Mesothelial cell of epicardium (in vitro differentiated cells): Measurements from ENCODE around the gene MLLT10. TPM values are rescaled to one million over a fixed set of nuclear protein-coding genes. Genes with fewer than 3 reads are reported as not detected.

Source experiments
- DNase-seq, 2 experiments: peaks; one replicate each; pipeline ENCODE4 v3.0.0; 2021; ENCODE audit warnings: low spot score in 2 of 2; ENCODE audit not compliant: unreplicated experiment in 2 of 2
- H3K27ac Mint-ChIP-seq: 2 replicates; pipeline ENCODE4 v1.8.0; 2021; ENCODE audit warnings: mixed read lengths
- H3K27me3 Mint-ChIP-seq: 2 replicates; pipeline ENCODE4 v1.8.0; 2021; ENCODE audit warnings: low read depth, mixed read lengths
- H3K36me3 Mint-ChIP-seq: 2 replicates; pipeline ENCODE4 v1.8.0; 2021; ENCODE audit warnings: mixed read lengths
- H3K4me1 Mint-ChIP-seq: 2 replicates; pipeline ENCODE4 v1.8.0; 2021; ENCODE audit warnings: mixed read lengths
- H3K4me3 Mint-ChIP-seq: 2 replicates; pipeline ENCODE4 v1.8.0; 2021; ENCODE audit warnings: mild to moderate bottlenecking, moderate library complexity, mixed read lengths
- H3K9me3 Mint-ChIP-seq: 2 replicates; pipeline ENCODE4 v1.8.0; 2021; ENCODE audit warnings: mixed read lengths
- CTCF ChIP-seq: fragments of 200-600 bp; sonication (generic); IDR thresholded peaks from one replicate; pipeline ENCODE4 v1.5.0; 2021; ENCODE audit warnings: antibody characterized with exemption; ENCODE audit not compliant: unreplicated experiment
- total RNA-seq: library from RNA; stranded (reverse); gene quantifications from 3 replicates; pipeline ENCODE4 v1.2.1, GENCODE V29; 2021

MLLT10 gene
- total RNA-seq, 1 donor from 2014 or later, result 62.5 TPM

GRCh38 chr10:21530168-21530567, 3.9 kb upstream of the MLLT10 start:
- Mint-ChIP-seq H3K27ac (no peak overlapping the region), H3K27me3 (no peaks in the 10 kb centered on the region), H3K9me3 (no peaks in the 10 kb centered on the region), H3K36me3 (no peaks in the 10 kb centered on the region), H3K4me3 (no peak overlapping the region), H3K4me1 (peaks cover 39% of the 10 kb centered on the region)
- TF ChIP-seq CTCF, result no peak
- DNase-seq, result no peak

GRCh38 chr10:21530641-21531040, 3.4 kb upstream of the MLLT10 start:
- H3K4me1 Mint-ChIP-seq, result peaks cover 40% of the 10 kb centered on the region
- H3K27ac Mint-ChIP-seq, result no peak overlapping the region
- TF ChIP-seq CTCF, result no peak
- no peaks in the 10 kb centered on the region for H3K27me3 Mint-ChIP-seq
- H3K9me3 Mint-ChIP-seq, result no peaks in the 10 kb centered on the region
- no peaks in the 10 kb centered on the region for H3K36me3 Mint-ChIP-seq
- DNase-seq, result no peak
- no peak overlapping the region for H3K4me3 Mint-ChIP-seq

GRCh38 chr10:21531164-21531563, 2.9 kb upstream of the MLLT10 start:
- Mint-ChIP-seq H3K9me3 (no peaks in the 10 kb centered on the region), H3K4me3 (no peak overlapping the region), H3K36me3 (no peaks in the 10 kb centered on the region), H3K4me1 (peaks cover 40% of the 10 kb centered on the region), H3K27me3 (no peaks in the 10 kb centered on the region), H3K27ac (no peak overlapping the region)
- no peak for DNase-seq
- TF ChIP-seq CTCF, result no peak

- DNase-seq, result no peak
- TF ChIP-seq CTCF, result no peak
- Mint-ChIP-seq H3K4me3 (peak overlapping the region; percentile 76), H3K9me3 (no peaks in the 10 kb centered on the region), H3K36me3 (peaks cover 1% of the 10 kb centered on the region), H3K27me3 (no peaks in the 10 kb centered on the region), H3K4me1 (peaks cover 37% of the 10 kb centered on the region), H3K27ac (peak overlapping the region; percentile 96)
Measured at GRCh38 chr10:21532694-21533466, 1.2 kb upstream of the MLLT10 start.

GRCh38 chr10:21534280-21534586, 201 bp downstream of the MLLT10 start:
- TF ChIP-seq CTCF, result no peak
- Mint-ChIP-seq H3K27me3 (no peaks in the 10 kb centered on the region), H3K4me1 (peaks cover 23% of the 10 kb centered on the region), H3K9me3 (no peaks in the 10 kb centered on the region), H3K4me3 (peak overlapping the region; percentile 80), H3K27ac (peak overlapping the region; percentile 87), H3K36me3 (peaks cover 8% of the 10 kb centered on the region)
- no peak for DNase-seq
